Tibial nerve (tissue), 4 donors: Measurements from ENCODE around the gene LIPK. TPM values are rescaled to one million over a fixed set of nuclear protein-coding genes. Genes with fewer than 3 reads are reported as not detected.

Experiments used
- DNase-seq, 2 donors: peaks; one replicate each; pipeline ENCODE4 v3.0.0-alpha.2; 2019; ENCODE audit warnings: low spot score in 2 of 2
- H3K27ac ChIP-seq, 4 donors: fragments of 200-600 bp; sonication (generic) in 3 of 4; one replicate each; pipeline ENCODE4 v1.5.1; 2017 to 2019; ENCODE audit warnings: mild to moderate bottlenecking in 1 of 4
- H3K27me3 ChIP-seq, 2 donors: fragments of 200-600 bp; sonication (generic) in 1 of 2; one replicate each; pipeline versions ENCODE4 v1.5.1 to v1.6.0; 2017 to 2019
- H3K36me3 ChIP-seq, 3 donors: fragments of 200-600 bp; sonication (generic); one replicate each; pipeline ENCODE4 v1.5.1; 2018 to 2019
- H3K4me1 ChIP-seq, 4 donors: fragments of 200-600 bp; sonication (generic) in 3 of 4; one replicate each; pipeline ENCODE4 v1.5.1; 2017 to 2019
- H3K4me3 ChIP-seq, 4 donors: fragments of 200-600 bp; sonication (generic) in 3 of 4; one replicate each; pipeline ENCODE4 v1.5.1; 2017 to 2019; ENCODE audit warnings: mild to moderate bottlenecking in 1 of 4, moderate library complexity in 1 of 4
- H3K9me3 ChIP-seq, 4 donors: fragments of 200-600 bp; sonication (generic) in 3 of 4; one replicate each; pipeline ENCODE4 v1.5.1; 2017 to 2019
- CTCF ChIP-seq, 5 experiments: fragments of 200-600 bp in 3 of 5; fragments of 450-650 bp in 2 of 5; sonication (generic) in 3 of 5; IDR thresholded peaks; one replicate each; pipeline ENCODE4 v1.5.1; 2016 to 2019; ENCODE audit warnings: antibody characterized with exemption in 5 of 5, mild to moderate bottlenecking in 3 of 5, moderate library complexity in 2 of 5
- EP300 ChIP-seq, 2 donors: sonication (generic); formaldehyde crosslinking; IDR thresholded peaks; one replicate each; pipeline ENCODE4 v1.6.1; 2017; ENCODE audit warnings: antibody characterized with exemption in 2 of 2, mild to moderate bottlenecking in 1 of 2
- POLR2A ChIP-seq, 2 donors: fragments of 450-650 bp; IDR thresholded peaks; one replicate each; pipeline ENCODE4 v1.6.1; 2017; ENCODE audit warnings: antibody characterized with exemption in 2 of 2, mild to moderate bottlenecking in 2 of 2, moderate library complexity in 2 of 2
- WGBS, 2 donors: methylation state at CpG; one replicate each; pipeline ENCODE4 v1.1.5; 2018; 5-methylcytosine and 5-hydroxymethylcytosine counted together
- total RNA-seq, 4 donors: library from RNA; depleted of rRNA; stranded (reverse); fragments of >200 nt; gene quantifications; one replicate each; pipeline ENCODE4 v1.1.0, GENCODE V29; 2016

LIPK gene
- total RNA-seq, 4 donors from 2014 or later, result not detected

GRCh38 chr10:88721392-88721791 is 15.3 kb downstream of the LIPK start:
- no peaks in the 10 kb centered on the region for H3K4me1 ChIP-seq
- TF ChIP-seq EP300 (IDR thresholded peaks at IDR 0.05) (no peak), POLR2A (IDR thresholded peaks at IDR 0.05) (no peak), CTCF (IDR thresholded peaks at IDR 0.05) (no peak)
- no peak for DNase-seq
- no peak overlapping the region for H3K27ac ChIP-seq
- H3K4me3 ChIP-seq, result no peak overlapping the region
- H3K36me3 ChIP-seq, result no peaks in the 10 kb centered on the region
- 52 to 57% methylated on average over 4 of the region's 4 CpGs for WGBS, 2 donors
- no peaks in the 10 kb centered on the region for H3K27me3 ChIP-seq
- no peaks in the 10 kb centered on the region for H3K9me3 ChIP-seq

- H3K4me1 ChIP-seq, result no peaks in the 10 kb centered on the region
- no peaks in the 10 kb centered on the region for H3K27me3 ChIP-seq
- TF ChIP-seq POLR2A (IDR thresholded peaks at IDR 0.05), result no peak
- TF ChIP-seq CTCF (IDR thresholded peaks at IDR 0.05), result no peak
- no peak for TF ChIP-seq EP300 (IDR thresholded peaks at IDR 0.05)
- H3K27ac ChIP-seq, result no peak overlapping the region
- H3K9me3 ChIP-seq, result no peaks in the 10 kb centered on the region
- H3K4me3 ChIP-seq, result no peak overlapping the region
- no peaks in the 10 kb centered on the region for H3K36me3 ChIP-seq
- DNase-seq, result no peak
- 7 to 20% methylated on average over 1 of the region's 1 CpG for WGBS, 2 donors
Observed at GRCh38 chr10:88725798-88726197, 19.7 kb downstream of the LIPK start.

GRCh38 chr10:88728107-88728763 is 22.2 kb downstream of the LIPK start:
- Histone ChIP-seq H3K4me1 (no peaks in the 10 kb centered on the region), H3K9me3 (no peaks in the 10 kb centered on the region), H3K27me3 (no peaks in the 10 kb centered on the region), H3K4me3 (no peak overlapping the region), H3K36me3 (no peaks in the 10 kb centered on the region), H3K27ac (no peak overlapping the region)
- TF ChIP-seq EP300 (IDR thresholded peaks at IDR 0.05), result no peak
- TF ChIP-seq CTCF (IDR thresholded peaks at IDR 0.05), result no peak
- no peak for TF ChIP-seq POLR2A (IDR thresholded peaks at IDR 0.05)
- WGBS, 2 donors, result 77 to 81% methylated on average over 30 of the region's 30 CpGs
- no peak for DNase-seq

GRCh38 chr10:88730864-88731263 is 24.8 kb downstream of the LIPK start:
- Histone ChIP-seq H3K27ac (no peak overlapping the region), H3K27me3 (no peaks in the 10 kb centered on the region), H3K4me1 (no peaks in the 10 kb centered on the region), H3K36me3 (no peaks in the 10 kb centered on the region), H3K9me3 (no peaks in the 10 kb centered on the region), H3K4me3 (no peak overlapping the region)
- no peak for DNase-seq
- WGBS, 2 donors, result 77 to 90% methylated on average over 4 of the region's 4 CpGs
- no peak for TF ChIP-seq POLR2A (IDR thresholded peaks at IDR 0.05)
- no peak for TF ChIP-seq CTCF (IDR thresholded peaks at IDR 0.05)
- TF ChIP-seq EP300 (IDR thresholded peaks at IDR 0.05), result no peak

GRCh38 chr10:88731296-88731695 is 25.2 kb downstream of the LIPK start:
- WGBS, 2 donors, result 39 to 46% methylated on average over 6 of the region's 6 CpGs
- Histone ChIP-seq H3K4me3 (no peak overlapping the region), H3K9me3 (no peaks in the 10 kb centered on the region), H3K27me3 (no peaks in the 10 kb centered on the region), H3K4me1 (no peaks in the 10 kb centered on the region), H3K36me3 (no peaks in the 10 kb centered on the region), H3K27ac (no peak overlapping the region)
- TF ChIP-seq EP300 (IDR thresholded peaks at IDR 0.05), result no peak
- TF ChIP-seq CTCF (IDR thresholded peaks at IDR 0.05), result no peak
- TF ChIP-seq POLR2A (IDR thresholded peaks at IDR 0.05), result no peak
- DNase-seq, result no peak
